Brain microvascular endothelial cell (primary cell): ENCODE measurements around the gene PPP1R1C.

Experiments used
- DNase-seq: peaks from one replicate; pipeline ENCODE4 v3.0.0-alpha.2; 2020
- H3K27ac ChIP-seq: fragments of 250-450 bp; sonication (Bioruptor Pico); 2 replicates; pipeline ENCODE4 v1.5.1; 2020; ENCODE audit warnings: mild to moderate bottlenecking, moderate library complexity
- H3K27me3 ChIP-seq: fragments of 250-450 bp; sonication (Bioruptor Pico); replicated peaks from 2 replicates; pipeline ENCODE4 v1.5.1; 2020; ENCODE audit warnings: mild to moderate bottlenecking
- H3K36me3 ChIP-seq: fragments of 250-450 bp; sonication (Bioruptor Pico); replicated peaks from 2 replicates; pipeline ENCODE4 v1.5.1; 2020; ENCODE audit warnings: mild to moderate bottlenecking
- H3K4me3 ChIP-seq: 2 replicates; pipeline ENCODE4 v1.5.1; 2011; ENCODE audit warnings: low read depth, mild to moderate bottlenecking, control low read depth, low read length, moderate library complexity
- in situ Hi-C: cut with HindIII; loops from 2 replicates; pipeline ENCODE4 v1.10.0; 2017; ENCODE audit warnings: low sequenced_read_pairs, low pct_ligation_motif_present
- TF ChIP-seq, protein P1 (sequence below): IDR thresholded peaks from 2 replicates; pipeline ENCODE4 v1.5.1; 2011; ENCODE audit warnings: low read depth, mild to moderate bottlenecking, moderate library complexity, low read length, control low read depth, inconsistent platforms; ENCODE audit errors: missing control alignments

Gene PPP1R1C

DNA sequence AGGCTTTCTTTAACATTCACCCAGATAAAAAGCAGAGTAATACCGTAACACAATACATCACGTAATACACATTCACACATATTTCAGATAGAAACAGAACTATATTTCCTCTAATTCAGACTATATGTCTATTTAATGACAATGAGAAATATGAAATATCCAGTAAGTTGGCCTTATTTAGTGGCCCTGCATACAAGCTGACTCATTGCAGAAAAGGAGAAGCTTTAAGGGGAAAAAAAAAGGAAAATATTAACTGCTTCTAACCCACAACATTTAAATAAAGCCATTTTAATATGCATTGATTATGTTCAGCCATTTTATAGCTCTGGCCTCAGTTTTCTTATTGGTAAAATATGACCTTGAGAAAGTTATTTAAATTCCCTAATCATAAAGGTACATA is 94.8 kb downstream of the PPP1R1C start:
- no peak for DNase-seq
- in situ Hi-C loops = loop anchor here (25.0 kb wide), 1 partner anchor 343 kb away; no protein-coding TSS in a partner anchor
- TF ChIP-seq, protein P1, sequence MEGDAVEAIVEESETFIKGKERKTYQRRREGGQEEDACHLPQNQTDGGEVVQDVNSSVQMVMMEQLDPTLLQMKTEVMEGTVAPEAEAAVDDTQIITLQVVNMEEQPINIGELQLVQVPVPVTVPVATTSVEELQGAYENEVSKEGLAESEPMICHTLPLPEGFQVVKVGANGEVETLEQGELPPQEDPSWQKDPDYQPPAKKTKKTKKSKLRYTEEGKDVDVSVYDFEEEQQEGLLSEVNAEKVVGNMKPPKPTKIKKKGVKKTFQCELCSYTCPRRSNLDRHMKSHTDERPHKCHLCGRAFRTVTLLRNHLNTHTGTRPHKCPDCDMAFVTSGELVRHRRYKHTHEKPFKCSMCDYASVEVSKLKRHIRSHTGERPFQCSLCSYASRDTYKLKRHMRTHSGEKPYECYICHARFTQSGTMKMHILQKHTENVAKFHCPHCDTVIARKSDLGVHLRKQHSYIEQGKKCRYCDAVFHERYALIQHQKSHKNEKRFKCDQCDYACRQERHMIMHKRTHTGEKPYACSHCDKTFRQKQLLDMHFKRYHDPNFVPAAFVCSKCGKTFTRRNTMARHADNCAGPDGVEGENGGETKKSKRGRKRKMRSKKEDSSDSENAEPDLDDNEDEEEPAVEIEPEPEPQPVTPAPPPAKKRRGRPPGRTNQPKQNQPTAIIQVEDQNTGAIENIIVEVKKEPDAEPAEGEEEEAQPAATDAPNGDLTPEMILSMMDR = no peak
- H3K27ac ChIP-seq = no peak overlapping the region
- no peak overlapping the region for H3K4me3 ChIP-seq
- no peaks in the 10 kb centered on the region for H3K27me3 ChIP-seq
- no peaks in the 10 kb centered on the region for H3K36me3 ChIP-seq

DNA sequence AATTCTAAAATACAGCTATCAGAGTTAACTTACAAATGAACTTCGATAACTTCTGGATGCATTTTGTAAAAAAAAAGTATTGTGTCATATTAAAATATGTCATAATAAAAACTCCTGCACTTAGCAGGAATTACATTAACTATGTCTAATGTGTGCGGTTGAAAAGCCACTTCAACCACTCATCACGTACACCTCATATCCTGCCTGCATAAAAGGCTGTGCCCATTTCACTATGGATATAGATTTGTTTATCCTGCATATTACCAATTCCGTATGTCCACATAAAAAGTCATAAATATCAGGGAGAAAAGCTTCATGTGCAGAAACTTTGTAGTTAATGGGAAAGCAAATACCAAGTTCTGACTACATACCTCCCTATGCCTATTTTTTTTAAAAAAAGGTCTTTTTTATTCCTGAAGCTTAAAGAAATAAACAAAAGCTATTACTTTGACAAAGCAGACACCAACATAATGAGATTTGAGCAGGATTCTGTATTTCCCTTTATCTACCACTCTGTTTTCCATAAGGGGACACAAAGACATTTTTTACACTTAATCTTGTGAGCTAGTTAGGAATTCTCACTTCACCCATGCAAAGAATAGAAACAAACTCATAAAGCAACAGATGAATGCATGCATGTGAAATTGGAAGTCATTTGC is 96.1 kb downstream of the PPP1R1C start:
- no peak for DNase-seq
- in situ Hi-C loops = loop anchor here (25.0 kb wide), 1 partner anchor 344 kb away; no protein-coding TSS in a partner anchor
- TF ChIP-seq, protein P1 = no peak
- H3K4me3 ChIP-seq = no peak overlapping the region
- no peaks in the 10 kb centered on the region for H3K36me3 ChIP-seq
- no peak overlapping the region for H3K27ac ChIP-seq
- no peaks in the 10 kb centered on the region for H3K27me3 ChIP-seq

DNA sequence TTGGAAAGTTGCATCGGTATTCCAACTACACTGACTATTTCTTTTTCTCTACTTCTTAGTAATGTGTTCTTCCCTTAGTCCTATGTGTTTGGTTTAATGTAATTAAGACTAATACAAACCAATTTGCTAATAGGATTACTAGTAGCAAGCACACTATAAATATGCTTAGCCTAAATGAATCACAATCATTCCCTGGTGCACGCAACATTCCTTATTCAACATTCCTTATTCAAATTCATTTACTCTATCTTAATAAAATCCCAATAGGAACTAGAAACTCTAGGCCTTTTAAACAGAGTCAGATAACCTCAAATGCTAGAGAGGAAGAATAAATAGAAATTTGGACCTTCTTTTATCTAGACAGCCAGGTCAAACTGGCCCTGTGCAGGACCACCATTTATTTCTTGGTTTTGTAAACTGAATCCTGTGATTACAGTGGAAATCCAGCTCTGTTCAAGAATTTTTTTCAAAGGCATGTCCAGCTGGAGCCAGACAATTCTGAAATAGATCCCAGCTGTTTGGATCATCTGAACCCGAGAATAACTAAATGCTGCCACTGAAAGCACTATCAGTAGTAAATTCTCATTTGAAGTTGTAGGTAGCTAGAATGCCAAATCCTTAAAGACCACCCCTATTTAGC is 103.1 kb downstream of the PPP1R1C start:
- in situ Hi-C loops = loop anchor here (25.0 kb wide), 1 partner anchor 352 kb away; no protein-coding TSS in a partner anchor
- DNase-seq = no peak
- no peaks in the 10 kb centered on the region for H3K27me3 ChIP-seq
- TF ChIP-seq, protein P1 = no peak
- no peak overlapping the region for H3K4me3 ChIP-seq
- no peaks in the 10 kb centered on the region for H3K36me3 ChIP-seq
- H3K27ac ChIP-seq = no peak overlapping the region

DNA sequence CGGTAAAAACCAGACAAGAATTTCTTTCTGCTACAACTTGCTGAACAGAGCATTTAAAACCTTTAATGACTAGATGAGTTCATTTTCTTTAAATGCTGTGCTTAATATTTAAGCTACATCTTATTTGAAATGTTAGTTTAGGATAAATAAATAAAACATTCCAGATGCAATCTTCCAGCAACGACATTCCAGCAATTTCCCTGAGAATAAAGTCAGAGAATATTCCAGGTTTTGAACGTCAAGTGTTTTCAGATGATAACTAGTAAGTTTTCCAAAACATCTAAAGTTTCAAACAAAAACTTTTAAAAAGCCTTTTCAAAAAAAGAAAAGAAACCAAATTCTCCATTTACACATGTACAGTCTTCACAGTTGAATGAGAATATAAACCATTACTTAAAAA is 104.8 kb downstream of the PPP1R1C start:
- Histone ChIP-seq H3K36me3 (no peaks in the 10 kb centered on the region), H3K27me3 (no peaks in the 10 kb centered on the region), H3K27ac (no peak overlapping the region), H3K4me3 (no peak overlapping the region)
- TF ChIP-seq, protein P1 = no peak
- in situ Hi-C loops = loop anchor here (25.0 kb wide), 1 partner anchor 353 kb away; no protein-coding TSS in a partner anchor
- no peak for DNase-seq

DNA sequence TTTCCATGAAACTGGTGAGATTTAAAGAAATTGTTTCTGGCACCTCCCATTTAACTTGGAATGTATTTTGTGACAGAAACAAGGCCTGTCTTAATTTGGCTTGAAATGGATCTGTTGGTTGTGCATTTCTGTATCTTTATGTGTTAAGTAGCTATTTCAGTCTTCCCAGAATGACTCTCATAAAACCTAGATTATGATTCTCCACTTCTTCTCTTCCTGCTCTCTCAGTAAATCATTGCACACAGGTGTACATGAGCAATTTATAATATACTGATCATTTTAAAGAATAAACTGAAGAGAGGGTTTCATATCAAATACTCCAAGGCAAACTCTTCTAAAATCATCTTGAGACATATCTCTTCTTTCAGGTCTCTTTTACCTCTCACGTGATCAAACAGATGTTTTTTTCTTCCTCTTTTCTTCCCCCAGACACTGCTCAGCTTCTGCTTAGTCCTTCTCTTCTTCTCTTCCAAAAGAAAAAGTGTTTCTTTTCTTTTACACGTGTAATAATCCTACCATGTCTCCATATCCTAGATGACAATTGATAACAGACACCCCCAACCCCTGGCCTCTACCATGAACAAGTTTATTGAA is 112.0 kb downstream of the PPP1R1C start:
- Histone ChIP-seq H3K27me3 (no peaks in the 10 kb centered on the region), H3K4me3 (no peak overlapping the region), H3K36me3 (no peaks in the 10 kb centered on the region), H3K27ac (no peak overlapping the region)
- no peak for DNase-seq
- TF ChIP-seq, protein P1 = no peak
- in situ Hi-C loops = loop anchor here (25.0 kb wide), 1 partner anchor 360 kb away; no protein-coding TSS in a partner anchor
